ENCODE results near the gene KLK15. TPM values are rescaled to one million over a fixed set of nuclear protein-coding genes. Genes with fewer than 3 reads are reported as not detected.

The KLK15 gene
- total RNA-seq, 2 experiments from 2014 or later = not detected

DNA sequence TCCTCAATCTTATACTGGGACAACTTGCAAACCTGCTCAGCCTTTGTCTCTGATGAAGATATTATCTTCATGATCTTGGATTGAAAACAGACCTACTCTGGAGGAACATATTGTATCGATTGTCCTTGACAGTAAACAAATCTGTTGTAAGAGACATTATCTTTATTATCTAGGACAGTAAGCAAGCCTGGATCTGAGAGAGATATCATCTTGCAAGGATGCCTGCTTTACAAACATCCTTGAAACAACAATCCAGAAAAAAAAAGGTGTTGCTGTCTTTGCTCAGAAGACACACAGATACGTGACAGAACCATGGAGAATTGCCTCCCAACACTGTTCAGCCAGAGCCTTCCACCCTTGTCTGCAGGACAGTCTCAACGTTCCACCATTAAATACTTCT lies 17.4 kb upstream of the KLK15 start:
- ChIA-PET CTCF (no interaction called here), POLR2A (no interaction called here)
- Mint-ChIP-seq H3K4me1 (ENCODE audit: low read depth) (no peaks in the 10 kb centered on the region), H3K36me3 (ENCODE audit: low read depth) (no peaks in the 10 kb centered on the region), H3K9me3 (no peaks in the 10 kb centered on the region), H3K4me3 (no peak overlapping the region), H3K27ac (no peak overlapping the region), H3K27me3 (peaks cover 65% of the 10 kb centered on the region)
- no peak for DNase-seq
- no peak for ATAC-seq (ENCODE audit: poor library complexity)
- H3K4me1 ChIP-seq (ENCODE audit: insufficient read depth, low read length) = no peaks in the 10 kb centered on the region
- TF ChIP-seq, protein P1, sequence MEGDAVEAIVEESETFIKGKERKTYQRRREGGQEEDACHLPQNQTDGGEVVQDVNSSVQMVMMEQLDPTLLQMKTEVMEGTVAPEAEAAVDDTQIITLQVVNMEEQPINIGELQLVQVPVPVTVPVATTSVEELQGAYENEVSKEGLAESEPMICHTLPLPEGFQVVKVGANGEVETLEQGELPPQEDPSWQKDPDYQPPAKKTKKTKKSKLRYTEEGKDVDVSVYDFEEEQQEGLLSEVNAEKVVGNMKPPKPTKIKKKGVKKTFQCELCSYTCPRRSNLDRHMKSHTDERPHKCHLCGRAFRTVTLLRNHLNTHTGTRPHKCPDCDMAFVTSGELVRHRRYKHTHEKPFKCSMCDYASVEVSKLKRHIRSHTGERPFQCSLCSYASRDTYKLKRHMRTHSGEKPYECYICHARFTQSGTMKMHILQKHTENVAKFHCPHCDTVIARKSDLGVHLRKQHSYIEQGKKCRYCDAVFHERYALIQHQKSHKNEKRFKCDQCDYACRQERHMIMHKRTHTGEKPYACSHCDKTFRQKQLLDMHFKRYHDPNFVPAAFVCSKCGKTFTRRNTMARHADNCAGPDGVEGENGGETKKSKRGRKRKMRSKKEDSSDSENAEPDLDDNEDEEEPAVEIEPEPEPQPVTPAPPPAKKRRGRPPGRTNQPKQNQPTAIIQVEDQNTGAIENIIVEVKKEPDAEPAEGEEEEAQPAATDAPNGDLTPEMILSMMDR (IDR thresholded peaks at IDR 0.05) = no peak
- H3K27ac ChIP-seq (ENCODE audit: low read depth in 1 of 2, low read length in 2 of 2) = no peak overlapping the region
- intact Hi-C loops (cut with DNase I, micrococcal nuclease) = no loop called here
- H3K9me3 ChIP-seq (ENCODE audit: control insufficient read depth in 1 of 2, insufficient read depth in 1 of 2, low read length in 2 of 2) = no peaks in the 10 kb centered on the region
- H3K36me3 ChIP-seq (ENCODE audit: insufficient read depth, low read length) = no peaks in the 10 kb centered on the region
- peaks cover 8 to 18% of the 10 kb centered on the region in 2 experiments for H3K27me3 ChIP-seq (ENCODE audit: control insufficient read depth in 1 of 2, insufficient read depth in 2 of 2, low read length in 2 of 2)
- no peak overlapping the region for H3K4me3 ChIP-seq (ENCODE audit: low read length)

- H3K27me3 ChIP-seq (ENCODE audit: control insufficient read depth in 1 of 2, insufficient read depth in 2 of 2, low read length in 2 of 2) = peaks cover 0 to 8% of the 10 kb centered on the region in 2 experiments
- no peak overlapping the region for H3K27ac ChIP-seq (ENCODE audit: low read depth in 1 of 2, low read length in 2 of 2)
- ATAC-seq (ENCODE audit: poor library complexity) = no peak
- H3K9me3 ChIP-seq (ENCODE audit: control insufficient read depth in 1 of 2, insufficient read depth in 1 of 2, low read length in 2 of 2) = peaks cover 15 to 20% of the 10 kb centered on the region in 2 experiments
- no peaks in the 10 kb centered on the region for H3K4me1 ChIP-seq (ENCODE audit: insufficient read depth, low read length)
- TF ChIP-seq, protein P1 (IDR thresholded peaks at IDR 0.05) = no peak
- Mint-ChIP-seq H3K36me3 (ENCODE audit: low read depth) (no peaks in the 10 kb centered on the region), H3K4me3 (no peak overlapping the region), H3K27me3 (peaks cover 46% of the 10 kb centered on the region), H3K4me1 (ENCODE audit: low read depth) (no peaks in the 10 kb centered on the region), H3K9me3 (peaks cover 2% of the 10 kb centered on the region), H3K27ac (no peak overlapping the region)
- CTCF ChIA-PET = no interaction called here
- POLR2A ChIA-PET = no interaction called here
- intact Hi-C loops (cut with DNase I, micrococcal nuclease) = no loop called here
- H3K4me3 ChIP-seq (ENCODE audit: low read length) = no peak overlapping the region
- DNase-seq = no peak
- H3K36me3 ChIP-seq (ENCODE audit: insufficient read depth, low read length) = no peaks in the 10 kb centered on the region
Observed at GRCh38 chr19:50844296-50844935, 11.0 kb upstream of the KLK15 start.

DNA sequence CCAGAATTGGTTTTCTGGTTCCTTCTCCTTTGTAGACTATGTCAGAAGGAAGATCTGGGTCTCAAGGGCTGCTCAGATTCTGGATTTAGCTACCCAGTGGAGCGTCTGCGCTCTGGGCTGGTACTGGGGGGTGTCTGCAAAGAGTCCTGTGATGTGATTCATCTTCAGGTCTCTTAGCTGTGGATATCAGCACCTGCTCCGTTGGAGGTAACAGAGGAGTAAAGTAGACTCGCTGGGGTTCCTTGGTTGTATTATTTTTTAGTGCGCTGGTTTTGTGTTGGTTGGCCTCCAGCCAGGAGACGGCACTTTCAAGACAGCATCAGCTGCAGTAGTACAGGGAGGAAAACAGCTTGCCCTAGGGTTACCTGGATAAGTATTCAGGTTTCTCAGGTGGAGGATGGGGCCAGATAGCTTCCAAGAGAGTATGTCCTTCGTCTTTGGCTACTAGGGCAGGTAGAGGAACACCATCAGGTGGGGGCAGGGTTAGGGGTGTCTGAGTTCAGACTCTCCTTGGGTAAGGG lies 10.4 kb upstream of the KLK15 start:
- Histone ChIP-seq H3K27me3 (ENCODE audit: control insufficient read depth in 1 of 2, insufficient read depth in 2 of 2, low read length in 2 of 2) (peaks cover 0 to 8% of the 10 kb centered on the region in 2 experiments), H3K36me3 (ENCODE audit: insufficient read depth, low read length) (no peaks in the 10 kb centered on the region), H3K4me3 (ENCODE audit: low read length) (no peak overlapping the region), H3K4me1 (ENCODE audit: insufficient read depth, low read length) (no peaks in the 10 kb centered on the region), H3K9me3 (ENCODE audit: control insufficient read depth in 1 of 2, insufficient read depth in 1 of 2, low read length in 2 of 2) (peaks cover 15 to 23% of the 10 kb centered on the region in 2 experiments), H3K27ac (ENCODE audit: low read depth in 1 of 2, low read length in 2 of 2) (no peak overlapping the region)
- peaks cover 2% of the 10 kb centered on the region for H3K9me3 Mint-ChIP-seq
- H3K4me3 Mint-ChIP-seq = no peak overlapping the region
- POLR2A ChIA-PET = no interaction called here
- no peaks in the 10 kb centered on the region for H3K4me1 Mint-ChIP-seq (ENCODE audit: low read depth)
- H3K27ac Mint-ChIP-seq = no peak overlapping the region
- TF ChIP-seq, protein P1 (IDR thresholded peaks at IDR 0.05) = no peak
- intact Hi-C loops (cut with DNase I, micrococcal nuclease) = no loop called here
- DNase-seq (no peak), ATAC-seq (ENCODE audit: poor library complexity) (no peak)
- peaks cover 43% of the 10 kb centered on the region for H3K27me3 Mint-ChIP-seq
- no peaks in the 10 kb centered on the region for H3K36me3 Mint-ChIP-seq (ENCODE audit: low read depth)
- CTCF ChIA-PET = no interaction called here
